H1 (cell line): ENCODE results near the gene LSR. TPM values are rescaled to one million over a fixed set of nuclear protein-coding genes. Genes with fewer than 3 reads are reported as not detected.

ENCODE experiments used
- KDM4A ChIP-seq: IDR thresholded peaks from one replicate; pipeline ENCODE4 v1.7.1; 2012; ENCODE audit warnings: low read depth, mild to moderate bottlenecking, moderate library complexity, low read length, inconsistent platforms; ENCODE audit not compliant: severe bottlenecking
- polyA plus RNA-seq, 7 experiments: library from polyadenylated mRNA; depleted of rRNA in 3 of 7; stranded (reverse) in 5 of 7; unstranded in 2 of 7; fragments of >200 nt in 5 of 7; fragments of 200-250 nt in 2 of 7; gene quantifications; 1 replicate in 5 of 7; 2 replicates in 1 of 7; 4 replicates in 1 of 7; pipeline versions ENCODE4 v1.2.1 to v1.2.3, GENCODE V29; 2011 to 2013; ENCODE audit warnings: missing spikeins in 2 of 7, mixed read lengths in 2 of 7
- total RNA-seq: library from RNA; stranded (reverse); fragmentation: NEBNext Ultra II Directional; extraction: Animal tissue kit (Norgen Biotek cat#: 25700); gene quantifications from 2 replicates; pipeline ENCODE4 v1.2.1, GENCODE V29; 2021

LSR gene
- total and polyA plus RNA-seq, 2 of the 8 experiments (the other 6 are each of a cell fraction or from before 2014, with no cell fraction given), result 159 to 186 TPM

DNA sequence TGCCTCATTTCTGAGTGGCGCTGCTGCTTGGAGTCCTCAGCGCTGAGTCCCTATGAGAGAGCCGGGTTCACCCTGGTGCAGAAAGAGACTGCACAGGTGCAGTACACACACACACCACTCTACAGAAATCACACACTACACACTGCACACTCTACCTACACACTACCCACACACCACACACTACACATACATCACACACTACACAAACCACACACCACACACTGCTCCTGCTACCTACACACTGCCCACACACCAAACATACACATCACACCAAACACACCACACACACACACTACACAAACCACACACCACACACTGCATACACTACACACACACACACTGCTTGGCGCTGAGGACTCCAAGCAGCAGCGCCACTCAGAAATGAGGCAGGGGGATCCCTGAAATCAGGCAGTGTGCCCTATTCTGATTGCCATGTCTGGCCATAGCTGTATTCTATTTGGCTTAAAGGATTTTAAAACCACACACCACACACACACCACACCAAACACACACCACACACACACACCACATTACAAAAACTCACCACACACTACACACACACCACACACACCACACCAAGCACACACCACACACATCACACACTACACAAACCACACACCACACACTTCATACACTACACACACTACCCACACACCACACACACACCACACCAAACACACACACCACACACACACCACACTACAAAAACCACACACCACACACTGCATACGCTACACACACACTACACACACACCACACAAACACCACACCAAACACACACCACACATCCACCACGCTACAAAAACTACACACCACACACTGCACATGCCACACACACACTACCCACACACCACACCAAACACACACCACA, 48.1 kb downstream of the LSR start (continued):
- TF ChIP-seq KDM4A, result no peak
